Hepatic stellate cell (primary cell): ENCODE data around the gene SGPL1.
"Not testable (repeated sequence)": the region's sequence is repeated elsewhere in the genome, so short reads cannot be mapped to it uniquely, and the experiment has no call there.

Experiments
- DNase-seq: peaks from one replicate; pipeline ENCODE4 v3.0.0; 2011; ENCODE audit warnings: low spot score

The SGPL1 gene, protein sequence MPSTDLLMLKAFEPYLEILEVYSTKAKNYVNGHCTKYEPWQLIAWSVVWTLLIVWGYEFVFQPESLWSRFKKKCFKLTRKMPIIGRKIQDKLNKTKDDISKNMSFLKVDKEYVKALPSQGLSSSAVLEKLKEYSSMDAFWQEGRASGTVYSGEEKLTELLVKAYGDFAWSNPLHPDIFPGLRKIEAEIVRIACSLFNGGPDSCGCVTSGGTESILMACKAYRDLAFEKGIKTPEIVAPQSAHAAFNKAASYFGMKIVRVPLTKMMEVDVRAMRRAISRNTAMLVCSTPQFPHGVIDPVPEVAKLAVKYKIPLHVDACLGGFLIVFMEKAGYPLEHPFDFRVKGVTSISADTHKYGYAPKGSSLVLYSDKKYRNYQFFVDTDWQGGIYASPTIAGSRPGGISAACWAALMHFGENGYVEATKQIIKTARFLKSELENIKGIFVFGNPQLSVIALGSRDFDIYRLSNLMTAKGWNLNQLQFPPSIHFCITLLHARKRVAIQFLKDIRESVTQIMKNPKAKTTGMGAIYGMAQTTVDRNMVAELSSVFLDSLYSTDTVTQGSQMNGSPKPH

GRCh38 chr10:70815504-70816219 lies at the start of gene SGPL1:
Gene SGPL1, plus strand, starts transcription at chr10:70815948. Its CDS starts 906 bp downstream, at chr10:70816854.
- peak; percentile 94 for DNase-seq

DNA sequence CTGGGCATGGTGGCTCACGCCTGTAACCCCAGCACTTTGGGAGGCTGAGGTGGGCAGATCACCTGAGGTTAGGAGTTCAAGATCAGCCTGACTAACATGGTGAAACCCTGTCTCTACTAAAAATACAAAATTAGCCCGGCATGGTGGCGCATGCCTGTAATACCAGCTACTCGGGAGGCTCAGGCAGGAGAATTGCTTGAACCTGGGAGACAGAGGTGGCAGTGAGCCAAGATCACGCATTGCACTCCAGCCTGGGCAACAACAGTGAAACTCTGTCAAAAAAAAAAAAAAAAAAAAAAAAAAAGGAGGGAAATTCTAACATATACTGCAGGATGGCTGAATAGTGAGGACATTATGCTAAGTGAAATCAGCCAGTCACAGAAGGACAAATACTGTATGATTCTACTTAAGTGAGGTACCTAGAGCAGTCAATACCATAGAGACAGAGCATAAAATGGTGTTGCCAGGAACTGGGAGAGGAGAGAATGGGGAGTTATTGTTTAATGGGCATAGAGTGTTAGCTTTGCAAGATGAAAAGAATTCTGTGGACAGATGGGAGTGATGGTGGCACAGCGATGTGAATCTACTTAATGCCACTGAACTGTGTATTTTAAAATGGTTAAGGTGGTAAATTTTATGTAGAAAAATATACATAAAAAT lies 47.6 kb upstream of the SGPL1 start:
- DNase-seq: not testable (repeated sequence)

- DNase-seq: no peak
Observed at GRCh38 chr10:70769121-70769520, 46.6 kb upstream of the SGPL1 start.

- DNase-seq: no peak
Observed at GRCh38 chr10:70770001-70770400, 45.7 kb upstream of the SGPL1 start.

DNA sequence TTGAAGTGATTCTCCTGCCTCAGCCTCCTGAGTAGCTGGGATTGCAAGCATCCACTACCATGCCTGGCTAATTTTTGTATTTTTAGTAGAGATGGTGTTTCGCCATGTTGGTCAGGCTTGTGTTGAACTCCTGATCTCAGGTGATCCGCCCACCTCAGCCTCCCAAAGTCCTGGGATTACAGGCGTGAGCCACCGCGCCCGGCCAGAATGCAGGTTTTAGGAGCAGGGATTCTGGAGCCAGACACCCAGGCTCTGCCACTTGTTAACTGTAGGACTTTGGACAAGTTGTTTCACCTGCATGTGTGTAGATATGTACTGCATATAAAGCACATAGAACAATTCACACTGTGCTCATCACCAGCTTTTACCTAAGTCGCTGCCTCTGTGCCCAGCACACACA lies 45.2 kb upstream of the SGPL1 start:
- not testable (repeated sequence) for DNase-seq

- DNase-seq: no peak
Observed at GRCh38 chr10:70771311-70772194, 44.2 kb upstream of the SGPL1 start.

DNA sequence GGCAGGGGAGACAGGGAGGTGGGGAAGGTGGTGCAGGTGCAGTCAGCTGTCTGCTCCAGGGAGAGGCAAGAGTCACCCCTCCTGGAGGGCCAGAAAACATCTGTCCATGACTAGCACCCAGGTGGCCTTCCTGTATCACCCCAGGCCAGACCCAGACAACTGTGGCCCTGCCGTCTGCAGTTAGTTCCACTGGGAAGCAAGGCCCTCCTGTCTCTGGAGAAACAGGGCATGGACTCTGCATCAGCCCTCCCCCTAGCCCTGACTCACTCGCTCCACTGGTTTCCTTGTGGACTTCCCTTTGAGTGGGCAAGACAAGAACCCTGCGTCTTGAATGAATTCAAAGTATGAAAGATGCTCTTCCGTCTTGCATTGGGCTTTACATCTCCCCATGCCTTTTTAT lies 43.1 kb upstream of the SGPL1 start:
- no peak for DNase-seq

DNA sequence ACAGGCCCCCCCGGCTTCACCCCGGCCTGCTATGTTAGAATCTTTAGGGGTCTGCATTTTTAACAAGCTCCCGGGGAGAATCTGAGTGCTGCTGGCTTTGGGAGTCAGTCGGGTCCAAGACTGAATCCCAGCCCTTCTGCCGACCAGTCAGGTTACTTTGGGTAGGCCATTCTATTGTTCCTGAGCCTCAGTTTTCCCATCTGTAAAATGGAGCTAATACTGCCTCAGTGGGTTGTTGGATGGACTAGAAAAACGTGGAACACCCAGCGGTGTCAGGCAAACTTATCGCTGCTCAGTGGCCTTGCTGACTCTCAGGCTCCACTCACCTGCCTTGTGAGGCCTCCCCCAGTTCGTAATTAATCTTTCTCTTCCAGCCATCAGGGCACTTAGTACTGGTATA lies 42.3 kb upstream of the SGPL1 start:
- DNase-seq: no peak

- DNase-seq: no peak
Observed at GRCh38 chr10:70773965-70774809, 41.6 kb upstream of the SGPL1 start.

DNA sequence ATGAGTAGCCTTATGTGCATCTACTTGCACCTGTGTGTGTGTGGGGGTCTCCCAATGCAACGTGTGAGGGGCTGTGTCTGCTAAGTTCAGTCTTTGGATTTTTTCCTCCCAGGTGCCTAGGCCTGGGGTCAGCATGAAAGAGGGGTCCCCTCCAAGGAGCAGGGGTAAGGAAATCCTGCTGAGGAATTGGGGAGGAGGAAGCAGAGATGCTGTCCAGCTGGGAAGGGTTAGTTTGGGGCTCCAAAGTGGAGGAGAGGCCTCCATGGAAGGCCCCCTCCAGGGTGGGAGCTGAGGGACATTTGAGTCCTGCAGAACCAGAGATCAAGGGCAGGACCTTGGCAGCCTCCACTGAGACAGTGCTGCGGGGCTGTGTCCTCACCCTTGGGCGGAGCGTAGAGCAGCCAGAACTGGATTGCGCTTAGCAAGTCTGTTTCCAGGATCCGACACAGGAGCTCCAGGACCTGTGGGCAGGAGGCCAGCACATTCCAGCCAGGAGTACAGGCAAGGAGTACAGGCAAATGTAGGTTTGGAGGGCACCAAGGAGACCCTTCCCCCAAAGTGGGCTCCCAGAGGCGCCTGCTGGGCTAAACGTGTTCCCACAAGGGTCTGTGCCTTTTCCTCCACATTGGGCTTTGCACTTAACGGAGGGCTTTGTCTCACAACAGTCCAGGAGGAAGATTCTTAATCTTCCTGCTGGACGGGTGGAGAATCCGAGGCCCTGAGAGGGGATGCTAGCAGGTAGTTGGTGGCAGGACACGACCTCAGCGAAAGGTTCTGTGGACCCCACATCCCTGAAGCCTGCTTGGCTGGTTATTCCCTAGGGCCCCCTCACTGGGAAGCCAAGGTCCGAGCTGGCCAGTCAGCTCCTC lies 40.7 kb upstream of the SGPL1 start:
- DNase-seq: no peak

- DNase-seq: no peak
Observed at GRCh38 chr10:70775679-70776454, 39.9 kb upstream of the SGPL1 start.

DNA sequence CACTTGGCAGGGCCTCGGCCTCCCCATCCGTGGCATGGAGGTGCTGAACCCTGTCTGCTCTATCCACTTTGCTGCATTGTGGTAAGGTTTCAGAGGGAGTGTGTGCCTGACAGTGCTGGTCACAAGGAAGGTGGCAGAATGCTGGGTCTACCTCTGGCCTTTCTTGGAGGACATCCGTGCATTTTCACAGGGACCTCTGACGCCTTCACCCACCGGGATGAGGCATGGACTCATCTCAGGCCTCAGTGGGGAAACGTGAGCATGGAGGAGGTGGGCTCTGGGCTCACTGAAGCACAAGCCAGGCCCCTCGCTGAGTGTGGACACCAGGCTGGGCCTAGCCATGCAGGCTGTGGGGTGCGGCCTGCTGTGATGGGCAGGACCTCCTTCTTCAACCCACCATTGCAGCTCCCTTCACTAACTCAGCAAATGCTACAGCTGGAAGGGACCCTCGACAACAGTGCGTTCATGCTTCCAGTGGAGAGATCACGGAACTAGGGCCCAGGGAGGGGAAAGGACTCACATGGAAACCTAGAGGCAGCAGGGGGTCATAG lies 39.2 kb upstream of the SGPL1 start:
- no peak for DNase-seq

DNA sequence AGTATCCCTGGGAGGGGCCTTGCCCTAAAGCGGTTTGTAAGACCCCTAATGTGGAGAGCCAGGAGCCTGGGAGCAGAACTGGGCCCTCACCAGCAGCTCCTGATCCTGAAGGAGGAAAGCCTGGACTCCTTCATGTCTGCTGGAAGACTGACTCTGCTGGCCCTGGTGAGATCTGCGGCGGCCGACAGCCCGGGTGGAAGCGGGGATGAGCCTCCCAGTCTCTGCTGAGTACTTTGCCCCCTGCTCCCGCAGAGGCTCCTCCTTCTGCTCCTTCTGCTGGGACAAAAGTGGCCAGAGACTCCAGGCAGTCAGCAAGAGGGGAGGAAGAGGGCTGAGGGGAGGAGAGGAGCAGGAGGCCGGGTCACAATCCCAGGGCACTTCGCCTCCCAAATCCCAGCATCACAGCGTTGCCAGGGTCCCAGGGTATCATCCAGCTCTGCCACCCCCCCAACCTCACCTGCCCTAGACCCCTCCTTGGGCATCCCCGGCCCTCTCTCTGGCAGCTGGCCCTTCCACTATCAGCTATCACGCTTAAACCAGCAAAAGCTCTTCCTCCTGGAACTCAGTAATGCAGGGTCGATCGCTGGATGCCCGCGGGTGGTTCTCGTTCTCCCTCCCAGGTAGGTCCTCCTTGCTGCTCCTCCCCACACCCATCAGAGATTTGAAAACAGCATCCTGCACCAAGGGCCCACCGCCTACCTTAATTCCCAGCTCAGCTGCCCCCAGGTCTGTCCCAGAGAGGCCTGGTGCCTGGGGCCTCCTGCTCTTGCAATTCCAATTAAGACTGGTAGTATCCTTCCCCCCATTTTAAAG lies 38.5 kb upstream of the SGPL1 start:
- DNase-seq: no peak

- DNase-seq: no peak
Observed at GRCh38 chr10:70778267-70778924, 37.4 kb upstream of the SGPL1 start.

DNA sequence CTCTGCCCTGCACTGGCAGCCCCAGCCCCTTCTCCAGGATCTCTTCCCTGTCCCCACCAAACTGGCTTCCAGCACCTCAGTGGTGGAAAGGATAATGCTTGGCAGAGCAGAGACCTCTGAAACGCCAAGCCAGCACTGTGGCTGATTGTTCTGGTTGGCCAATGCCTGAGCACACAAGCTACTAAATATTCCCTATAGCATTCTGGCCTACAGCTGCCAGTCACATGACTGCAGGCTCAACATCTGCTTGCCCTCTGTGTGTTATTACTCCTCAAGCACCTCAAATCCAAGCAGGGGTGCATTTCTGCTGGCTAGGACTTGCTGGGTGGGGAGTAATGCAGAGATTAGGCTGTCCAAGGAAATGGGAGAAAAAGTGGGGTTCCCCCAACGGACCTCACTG lies 36.7 kb upstream of the SGPL1 start:
- no peak for DNase-seq

- no peak for DNase-seq
Observed at GRCh38 chr10:70779511-70780369, 36.0 kb upstream of the SGPL1 start.
